Type B pancreatic cell (in vitro differentiated cells): ENCODE data around the gene HAND1. TPM values are rescaled to one million over a fixed set of nuclear protein-coding genes. Genes with fewer than 3 reads are reported as not detected.

Experiments used
- DNase-seq: peaks from one replicate; pipeline ENCODE4 v3.0.0; 2021; ENCODE audit warnings: mixed read lengths; ENCODE audit not compliant: unreplicated experiment; ENCODE audit errors: extremely low spot score
- H3K27ac Mint-ChIP-seq: 2 replicates; pipeline ENCODE4 v1.8.0; 2021; ENCODE audit warnings: mild to moderate bottlenecking, mixed read lengths
- H3K27me3 Mint-ChIP-seq: 2 replicates; pipeline ENCODE4 v1.8.0; 2021; ENCODE audit warnings: mixed read lengths
- H3K36me3 Mint-ChIP-seq: 2 replicates; pipeline ENCODE4 v1.8.0; 2021; ENCODE audit warnings: mixed read lengths
- H3K4me1 Mint-ChIP-seq: one replicate; pipeline ENCODE4 v1.8.0; 2021; ENCODE audit warnings: mixed read lengths; ENCODE audit not compliant: unreplicated experiment
- H3K4me3 Mint-ChIP-seq: 2 replicates; pipeline ENCODE4 v1.8.0; 2021; ENCODE audit warnings: mild to moderate bottlenecking, mixed read lengths
- H3K9me3 Mint-ChIP-seq: 2 replicates; pipeline ENCODE4 v1.8.0; 2021; ENCODE audit warnings: mixed read lengths
- total RNA-seq: library from RNA; stranded (reverse); gene quantifications from 2 replicates; pipeline ENCODE4 v1.2.1, GENCODE V29; 2021; ENCODE audit warnings: low replicate concordance
- TF ChIP-seq, protein P1 (sequence below): fragments of 200-600 bp; sonication (generic); conservative IDR thresholded peaks from 2 replicates; pipeline ENCODE4 v1.5.0; 2021; ENCODE audit warnings: antibody characterized with exemption, mild to moderate bottlenecking

The HAND1 gene
- total RNA-seq, 1 donor from 2014 or later = 2.4 TPM

DNA sequence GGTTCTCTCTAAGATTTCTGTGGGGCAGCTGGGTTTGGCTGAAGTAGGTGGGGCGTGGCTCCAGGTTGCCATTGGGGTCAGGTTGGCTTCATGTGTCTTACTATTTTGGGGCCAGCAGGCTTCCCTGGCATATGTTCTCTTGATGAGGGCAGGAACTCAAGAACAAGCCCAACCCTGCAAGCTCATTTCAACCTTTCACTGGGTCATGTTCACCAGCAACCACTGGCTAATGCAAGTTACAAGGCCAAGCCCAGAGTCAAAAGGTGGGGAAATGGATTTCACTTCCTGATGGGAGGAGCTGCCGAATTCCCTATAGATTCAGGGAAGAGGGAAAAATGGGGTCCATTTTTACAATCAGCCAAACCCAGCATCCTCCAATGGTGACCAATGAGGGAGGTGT, 34.0 kb upstream of the HAND1 start:
- DNase-seq = no peak
- no peak overlapping the region for H3K4me3 Mint-ChIP-seq
- H3K27ac Mint-ChIP-seq = no peak overlapping the region
- TF ChIP-seq, protein P1, sequence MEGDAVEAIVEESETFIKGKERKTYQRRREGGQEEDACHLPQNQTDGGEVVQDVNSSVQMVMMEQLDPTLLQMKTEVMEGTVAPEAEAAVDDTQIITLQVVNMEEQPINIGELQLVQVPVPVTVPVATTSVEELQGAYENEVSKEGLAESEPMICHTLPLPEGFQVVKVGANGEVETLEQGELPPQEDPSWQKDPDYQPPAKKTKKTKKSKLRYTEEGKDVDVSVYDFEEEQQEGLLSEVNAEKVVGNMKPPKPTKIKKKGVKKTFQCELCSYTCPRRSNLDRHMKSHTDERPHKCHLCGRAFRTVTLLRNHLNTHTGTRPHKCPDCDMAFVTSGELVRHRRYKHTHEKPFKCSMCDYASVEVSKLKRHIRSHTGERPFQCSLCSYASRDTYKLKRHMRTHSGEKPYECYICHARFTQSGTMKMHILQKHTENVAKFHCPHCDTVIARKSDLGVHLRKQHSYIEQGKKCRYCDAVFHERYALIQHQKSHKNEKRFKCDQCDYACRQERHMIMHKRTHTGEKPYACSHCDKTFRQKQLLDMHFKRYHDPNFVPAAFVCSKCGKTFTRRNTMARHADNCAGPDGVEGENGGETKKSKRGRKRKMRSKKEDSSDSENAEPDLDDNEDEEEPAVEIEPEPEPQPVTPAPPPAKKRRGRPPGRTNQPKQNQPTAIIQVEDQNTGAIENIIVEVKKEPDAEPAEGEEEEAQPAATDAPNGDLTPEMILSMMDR = no peak
- H3K4me1 Mint-ChIP-seq = no peaks in the 10 kb centered on the region
- H3K27me3 Mint-ChIP-seq = peaks cover 56% of the 10 kb centered on the region
- H3K9me3 Mint-ChIP-seq = no peaks in the 10 kb centered on the region
- H3K36me3 Mint-ChIP-seq = no peaks in the 10 kb centered on the region

DNA sequence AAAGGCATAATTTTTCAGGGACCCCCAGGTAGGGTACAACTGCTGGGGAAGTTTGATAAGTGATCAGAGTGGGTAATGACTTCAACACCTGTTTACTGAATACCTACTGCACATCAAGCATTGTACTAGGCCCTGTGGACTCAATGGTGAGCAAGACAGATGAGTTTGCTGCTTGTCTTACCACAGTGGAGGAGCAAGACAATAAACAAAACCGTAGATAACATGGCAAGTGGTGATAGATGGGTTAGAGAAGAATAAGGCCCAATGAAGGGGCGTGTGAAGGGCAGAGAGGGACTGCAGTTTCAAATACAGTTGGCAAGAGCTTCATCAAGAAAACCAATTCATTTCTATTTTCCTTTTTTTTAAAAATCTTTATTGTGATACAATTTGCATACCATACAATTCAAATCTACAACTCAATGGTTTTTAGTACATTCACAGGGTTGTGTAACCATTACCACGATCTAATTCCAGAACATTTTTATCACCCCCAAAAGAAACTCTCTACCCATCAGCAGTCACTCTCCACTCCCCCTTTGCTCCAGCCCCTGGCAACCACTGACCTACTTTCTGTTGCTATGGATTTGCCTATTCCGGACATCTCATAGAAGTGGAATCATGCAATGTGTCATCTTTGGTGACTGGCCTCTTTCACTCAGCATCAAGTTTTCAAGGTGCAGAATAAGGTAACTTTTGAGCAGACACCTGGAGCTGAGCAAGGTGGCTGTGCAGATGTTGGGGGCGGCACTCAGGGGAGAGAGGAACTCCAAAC, 31.9 kb upstream of the HAND1 start:
- Mint-ChIP-seq H3K4me3 (no peak overlapping the region), H3K9me3 (no peaks in the 10 kb centered on the region), H3K27me3 (peaks cover 56% of the 10 kb centered on the region), H3K4me1 (peaks cover 6% of the 10 kb centered on the region), H3K36me3 (no peaks in the 10 kb centered on the region), H3K27ac (no peak overlapping the region)
- no peak for DNase-seq
- TF ChIP-seq, protein P1 = no peak

GRCh38 chr5:154508114-154508513, 30.1 kb upstream of the HAND1 start:
- peaks cover 6% of the 10 kb centered on the region for H3K4me1 Mint-ChIP-seq
- no peak overlapping the region for H3K27ac Mint-ChIP-seq
- H3K9me3 Mint-ChIP-seq = no peaks in the 10 kb centered on the region

GRCh38 chr5:154506716-154507080, 28.7 kb upstream of the HAND1 start:
- Mint-ChIP-seq H3K4me1 (peaks cover 6% of the 10 kb centered on the region), H3K27me3 (peaks cover 48% of the 10 kb centered on the region), H3K4me3 (no peak overlapping the region), H3K9me3 (no peaks in the 10 kb centered on the region), H3K27ac (no peak overlapping the region), H3K36me3 (no peaks in the 10 kb centered on the region)
- TF ChIP-seq, protein P1 = no peak
- no peak for DNase-seq

More at GRCh38 chr5:154508114-154508513, 30.1 kb upstream of the HAND1 start:
- no peak overlapping the region for H3K4me3 Mint-ChIP-seq
- DNase-seq = no peak
- no peaks in the 10 kb centered on the region for H3K36me3 Mint-ChIP-seq
- TF ChIP-seq, protein P1 = no peak
- peaks cover 43% of the 10 kb centered on the region for H3K27me3 Mint-ChIP-seq

DNA sequence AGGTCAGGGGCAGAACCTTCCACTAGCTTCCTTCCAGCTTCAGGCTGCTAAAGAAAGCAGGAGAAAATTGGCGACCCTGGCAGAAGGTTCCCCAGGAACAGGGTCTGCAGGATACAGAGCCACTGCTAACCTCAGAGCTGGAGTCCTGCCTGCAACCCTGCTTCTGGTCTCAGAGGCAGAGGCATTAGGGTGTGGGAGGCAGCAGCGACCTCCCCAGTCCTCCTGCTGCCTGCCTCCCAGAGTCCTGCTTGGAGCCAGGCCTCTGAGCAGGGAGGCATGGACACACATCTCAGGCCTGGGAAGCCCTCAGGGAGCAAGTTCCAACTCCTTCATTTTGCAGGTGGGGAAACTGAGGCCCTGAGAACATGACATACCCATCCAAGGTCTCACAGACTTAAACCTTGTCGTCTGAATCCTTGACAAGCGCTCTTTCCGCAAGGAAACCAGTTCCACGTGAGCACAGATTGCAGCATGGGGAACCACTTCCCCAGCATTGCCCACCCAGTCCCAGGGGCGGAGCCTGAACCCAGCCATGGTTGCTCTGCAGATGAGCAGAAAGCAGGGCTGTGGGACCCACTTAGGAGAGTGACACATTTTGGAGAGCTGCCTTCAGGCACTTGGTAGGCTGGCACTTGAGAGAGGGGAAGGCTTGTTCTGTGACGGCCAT, 28.2 kb upstream of the HAND1 start:
- no peak overlapping the region for H3K4me3 Mint-ChIP-seq
- H3K27ac Mint-ChIP-seq = no peak overlapping the region
- no peaks in the 10 kb centered on the region for H3K9me3 Mint-ChIP-seq
- no peak for DNase-seq
- no peaks in the 10 kb centered on the region for H3K36me3 Mint-ChIP-seq
- peaks cover 6% of the 10 kb centered on the region for H3K4me1 Mint-ChIP-seq
- TF ChIP-seq, protein P1 = no peak
- peaks cover 50% of the 10 kb centered on the region for H3K27me3 Mint-ChIP-seq
